ENCODE results near the gene CBX8. TPM values are rescaled to one million over a fixed set of nuclear protein-coding genes. Genes with fewer than 3 reads are reported as not detected.

Gene CBX8
- total and polyA plus RNA-seq, 12 donors: 2.2 to 9.3 (median 5.4) TPM

GRCh38 chr17:79819534-79820276, 22.8 kb upstream of the CBX8 start:
- TF ChIP-seq CTCF (IDR thresholded peaks at IDR 0.05): no peak
- no peak for DNase-seq
- peaks cover 3 to 35% (median 21%) of the 10 kb centered on the region in 9 donors for H3K4me1 ChIP-seq
- H3K9me3 ChIP-seq: no peaks in the 10 kb centered on the region
- no peaks in the 10 kb centered on the region for H3K36me3 ChIP-seq
- ATAC-seq: peak in 6 of 8 donors; percentile 55 to 85 (median 66)
- H3K27me3 ChIP-seq: peaks cover 0 to 55% (median 22%) of the 10 kb centered on the region in 7 donors
- 48 to 56% methylated on average over 13 of the region's 13 CpGs for WGBS, 2 donors
- intact Hi-C loops (cut with DNase I): no loop called here
- H3K27ac ChIP-seq: peak overlapping the region in 8 of 10 donors; percentile 21 to 70 (median 46)
- no peak overlapping the region for H3K4me3 ChIP-seq

- DNase-seq (no peak), ATAC-seq (no peak)
- Histone ChIP-seq H3K36me3 (no peaks in the 10 kb centered on the region), H3K4me3 (no peak overlapping the region), H3K27me3 (peaks cover 0 to 61% (median 28%) of the 10 kb centered on the region in 7 donors), H3K9me3 (no peaks in the 10 kb centered on the region), H3K27ac (peak overlapping the region in 6 of 10 donors; percentile 8 to 70 (median 56)), H3K4me1 (peaks cover 3 to 40% (median 25%) of the 10 kb centered on the region in 9 donors)
- 65 to 75% methylated on average over 5 of the region's 5 CpGs for WGBS, 2 donors
- no peak for TF ChIP-seq CTCF (IDR thresholded peaks at IDR 0.05)
- intact Hi-C loops (cut with DNase I): no loop called here
These were observed 22.2 kb upstream of the CBX8 start for GRCh38 chr17:79819085-79819484.

- H3K27ac ChIP-seq: no peak overlapping the region
- ATAC-seq: no peak
- WGBS, 2 donors: 93 to 94% methylated on average over 12 of the region's 12 CpGs
- DNase-seq: no peak
- no peaks in the 10 kb centered on the region for H3K36me3 ChIP-seq
- no peak for TF ChIP-seq CTCF (IDR thresholded peaks at IDR 0.05)
- intact Hi-C loops (cut with DNase I): no loop called here
- peaks cover 0 to 68% (median 33%) of the 10 kb centered on the region in 7 donors for H3K27me3 ChIP-seq
- no peaks in the 10 kb centered on the region for H3K9me3 ChIP-seq
- peaks cover 6 to 45% (median 25%) of the 10 kb centered on the region in 9 donors for H3K4me1 ChIP-seq
- no peak overlapping the region for H3K4me3 ChIP-seq
These were observed 21.3 kb upstream of the CBX8 start for GRCh38 chr17:79818026-79818758.

- no peak for TF ChIP-seq CTCF (IDR thresholded peaks at IDR 0.05)
- Histone ChIP-seq H3K27me3 (peaks cover 21 to 81% (median 55%) of the 10 kb centered on the region in 7 donors), H3K4me3 (no peak overlapping the region), H3K4me1 (peaks cover 21 to 61% (median 42%) of the 10 kb centered on the region in 9 donors), H3K27ac (no peak overlapping the region), H3K9me3 (no peaks in the 10 kb centered on the region), H3K36me3 (no peaks in the 10 kb centered on the region)
- 56 to 60% methylated on average over 34 to 41 of the region's 41 CpGs for WGBS, 2 donors
- DNase-seq: no peak
- intact Hi-C loops (cut with DNase I): loop anchor here in 1 of 10 donors (2.0 kb wide), 1 partner anchor 15 kb away; no protein-coding TSS in a partner anchor
- no peak for ATAC-seq
These were observed 19.1 kb upstream of the CBX8 start for GRCh38 chr17:79815836-79816461.
